ENCODE results near the gene NCKAP5.
A peak's percentile ranks its signal among the peaks of the same experiment; 100 is the strongest.

Gene NCKAP5

GRCh38 chr2:133166031-133166430, 402.2 kb downstream of the NCKAP5 start:
- in situ Hi-C loops (cut with MboI; ENCODE audit: low pct_unique_long_range_greater_than_20kb, low sequenced_read_pairs), result no loop called here
- no peak for DNase-seq

DNA sequence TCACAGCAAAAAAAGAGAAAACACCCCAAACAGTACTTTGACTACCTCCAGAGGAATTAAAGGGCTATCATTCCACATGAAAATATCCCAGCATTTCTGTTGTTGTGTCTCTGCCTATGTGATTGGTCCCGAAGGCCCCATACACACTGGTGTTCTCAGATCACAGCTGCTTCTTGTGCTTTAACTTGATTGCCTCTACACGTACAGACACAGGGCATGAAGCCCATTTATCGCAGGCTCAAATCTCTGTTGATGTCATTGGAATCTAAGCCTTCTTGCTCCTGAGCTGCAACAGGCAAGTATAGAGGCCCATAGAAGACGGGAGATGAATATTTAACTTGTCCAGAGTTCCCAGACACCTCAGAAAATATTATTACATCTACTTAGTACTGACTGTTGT, 405.2 kb downstream of the NCKAP5 start:
- in situ Hi-C loops (cut with MboI; ENCODE audit: low pct_unique_long_range_greater_than_20kb, low sequenced_read_pairs), result no loop called here
- no peak for DNase-seq

DNA sequence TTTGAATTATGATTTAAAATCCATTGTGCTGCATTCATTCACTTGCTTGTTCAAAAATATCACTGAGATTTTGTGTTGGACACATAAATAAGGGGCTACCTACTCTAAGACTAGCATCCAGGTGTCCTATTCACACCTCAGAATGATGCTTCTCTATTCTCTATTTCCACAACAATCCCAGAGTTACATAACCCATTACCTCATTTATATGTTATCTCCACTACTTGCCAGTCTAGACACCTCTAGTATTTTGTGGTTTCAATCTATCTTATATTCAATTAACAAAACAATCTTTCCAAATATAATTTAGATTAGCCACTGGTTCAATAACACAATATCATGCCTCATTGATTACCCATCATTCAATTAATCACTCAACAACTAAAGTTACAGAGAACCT, 409.8 kb downstream of the NCKAP5 start:
- in situ Hi-C loops (cut with MboI; ENCODE audit: low pct_unique_long_range_greater_than_20kb, low sequenced_read_pairs), result no loop called here
- no peak for DNase-seq

GRCh38 chr2:133158024-133158423, 410.2 kb downstream of the NCKAP5 start:
- in situ Hi-C loops (cut with MboI; ENCODE audit: low pct_unique_long_range_greater_than_20kb, low sequenced_read_pairs), result no loop called here
- no peak for DNase-seq

DNA sequence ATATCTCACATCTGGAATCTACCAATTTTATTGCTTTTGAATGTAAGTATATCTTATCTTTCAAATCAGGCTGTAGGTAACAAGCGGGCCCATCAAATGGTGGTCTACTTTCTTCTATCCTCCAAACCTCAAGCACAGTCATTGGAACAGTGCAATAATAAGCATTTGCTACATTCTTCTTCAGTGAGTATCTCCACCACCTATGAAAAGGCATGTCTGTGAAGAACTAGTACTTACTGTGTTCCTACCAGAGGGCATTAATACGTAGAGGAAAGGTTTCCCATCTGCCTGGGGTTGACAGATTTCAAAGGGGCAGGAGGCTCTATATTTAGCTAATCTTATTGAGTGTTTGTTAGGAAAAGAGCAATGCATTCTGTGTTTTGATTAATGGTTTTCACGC, 411.1 kb downstream of the NCKAP5 start:
- DNase-seq, result no peak
- in situ Hi-C loops (cut with MboI; ENCODE audit: low pct_unique_long_range_greater_than_20kb, low sequenced_read_pairs), result no loop called here

DNA sequence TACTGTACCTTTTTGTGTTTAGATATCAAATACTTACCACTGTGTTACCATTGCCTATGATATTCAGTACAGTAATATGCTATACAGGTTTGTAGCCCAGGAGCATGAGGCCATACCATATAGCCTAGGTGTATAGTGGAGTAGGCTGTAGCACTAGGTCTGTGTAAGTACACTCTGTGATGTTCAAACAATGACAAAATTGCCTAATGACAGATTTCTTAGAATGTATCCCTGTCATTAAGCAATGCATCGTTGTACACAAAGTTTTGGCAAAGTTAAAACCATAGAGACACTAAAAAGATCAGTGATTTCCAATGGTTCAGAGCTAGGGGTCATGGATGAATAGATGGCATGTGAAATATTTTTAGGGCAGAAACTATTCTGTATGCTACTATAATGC, 415.5 kb downstream of the NCKAP5 start:
- no peak for DNase-seq
- in situ Hi-C loops (cut with MboI; ENCODE audit: low pct_unique_long_range_greater_than_20kb, low sequenced_read_pairs), result no loop called here

DNA sequence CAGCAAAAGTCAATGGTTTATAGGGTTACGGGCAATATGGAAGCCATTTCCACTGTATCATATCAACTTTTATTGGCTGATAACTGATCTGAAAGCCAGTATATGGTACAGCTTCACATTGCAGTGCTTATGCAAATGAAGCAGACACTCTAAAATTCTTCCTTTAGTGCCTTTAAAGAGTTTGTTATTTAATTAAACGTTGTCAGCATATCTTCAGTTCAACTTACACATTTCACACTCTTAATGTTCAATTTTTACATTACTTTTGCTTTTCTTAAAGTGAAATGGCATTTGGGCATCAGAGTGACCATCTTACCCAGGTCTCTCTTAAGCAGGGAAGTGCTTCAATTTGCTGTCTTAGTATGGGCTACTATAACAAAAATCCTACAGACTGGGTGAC, 420.1 kb downstream of the NCKAP5 start:
- DNase-seq, result no peak
- in situ Hi-C loops (cut with MboI; ENCODE audit: low pct_unique_long_range_greater_than_20kb, low sequenced_read_pairs), result no loop called here

DNA sequence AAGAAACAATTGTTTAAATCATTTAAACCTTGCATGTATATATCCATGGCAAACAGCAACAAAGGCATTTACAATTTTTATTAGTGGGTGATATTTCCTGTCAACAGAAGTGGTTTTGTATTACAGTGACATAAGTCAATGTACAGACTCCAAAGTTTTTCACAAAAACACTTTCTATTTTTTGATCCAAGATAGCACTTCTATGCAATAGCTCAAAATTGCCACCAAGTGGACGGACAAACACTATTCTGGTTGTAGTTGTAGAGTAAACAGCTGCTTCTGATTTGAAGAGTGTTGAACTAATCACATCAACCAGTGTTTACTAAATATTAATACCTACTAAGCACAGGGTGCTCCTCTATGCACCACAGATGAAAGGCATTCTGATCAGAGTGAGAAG, 421.4 kb downstream of the NCKAP5 start:
- DNase-seq, result no peak
- in situ Hi-C loops (cut with MboI; ENCODE audit: low pct_unique_long_range_greater_than_20kb, low sequenced_read_pairs), result no loop called here

- in situ Hi-C loops (cut with MboI; ENCODE audit: low pct_unique_long_range_greater_than_20kb, low sequenced_read_pairs), result no loop called here
- no peak for DNase-seq
Measured at GRCh38 chr2:133143645-133144044, 424.6 kb downstream of the NCKAP5 start.

DNA sequence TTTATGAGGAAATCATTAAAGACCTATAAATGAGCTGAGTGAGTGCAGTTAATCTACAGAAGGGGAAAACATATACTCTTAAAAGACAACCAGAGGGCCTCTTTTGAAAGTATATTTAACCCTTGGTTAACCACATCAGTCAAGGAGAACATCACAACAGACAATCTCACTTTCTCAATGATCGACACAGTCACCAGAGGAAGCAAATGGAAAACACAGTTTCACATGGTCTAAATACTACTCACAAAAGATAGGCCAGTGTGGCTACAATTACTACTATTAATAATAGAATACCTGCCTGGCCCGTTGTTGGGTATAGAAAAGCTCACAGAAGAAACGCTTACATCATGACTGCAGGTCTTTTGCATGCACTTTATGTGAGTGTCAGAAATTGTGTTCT, 426.2 kb downstream of the NCKAP5 start:
- no peak for DNase-seq

DNA sequence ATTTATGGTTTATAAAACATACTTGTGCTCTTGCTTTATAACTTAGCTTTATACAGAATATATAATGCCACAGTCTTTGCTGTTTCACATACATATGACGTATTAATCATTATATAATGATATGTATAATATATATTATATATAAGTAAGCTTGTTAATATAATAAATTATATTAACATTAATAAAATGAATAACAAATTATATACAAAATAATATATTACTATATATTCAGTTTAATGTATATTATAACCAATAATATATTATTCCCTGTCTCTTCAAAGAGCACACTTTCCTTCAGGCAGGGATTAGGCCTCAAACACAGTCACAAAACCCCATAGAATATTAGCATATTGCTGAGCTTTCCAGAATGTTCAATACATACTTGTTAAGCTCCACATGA, 427.6 kb downstream of the NCKAP5 start:
- in situ Hi-C loops (cut with MboI; ENCODE audit: low pct_unique_long_range_greater_than_20kb, low sequenced_read_pairs), result no loop called here

More for the DNA sequence above, 426.2 kb downstream of the NCKAP5 start:
- in situ Hi-C loops (cut with MboI; ENCODE audit: low pct_unique_long_range_greater_than_20kb, low sequenced_read_pairs), result no loop called here

DNA sequence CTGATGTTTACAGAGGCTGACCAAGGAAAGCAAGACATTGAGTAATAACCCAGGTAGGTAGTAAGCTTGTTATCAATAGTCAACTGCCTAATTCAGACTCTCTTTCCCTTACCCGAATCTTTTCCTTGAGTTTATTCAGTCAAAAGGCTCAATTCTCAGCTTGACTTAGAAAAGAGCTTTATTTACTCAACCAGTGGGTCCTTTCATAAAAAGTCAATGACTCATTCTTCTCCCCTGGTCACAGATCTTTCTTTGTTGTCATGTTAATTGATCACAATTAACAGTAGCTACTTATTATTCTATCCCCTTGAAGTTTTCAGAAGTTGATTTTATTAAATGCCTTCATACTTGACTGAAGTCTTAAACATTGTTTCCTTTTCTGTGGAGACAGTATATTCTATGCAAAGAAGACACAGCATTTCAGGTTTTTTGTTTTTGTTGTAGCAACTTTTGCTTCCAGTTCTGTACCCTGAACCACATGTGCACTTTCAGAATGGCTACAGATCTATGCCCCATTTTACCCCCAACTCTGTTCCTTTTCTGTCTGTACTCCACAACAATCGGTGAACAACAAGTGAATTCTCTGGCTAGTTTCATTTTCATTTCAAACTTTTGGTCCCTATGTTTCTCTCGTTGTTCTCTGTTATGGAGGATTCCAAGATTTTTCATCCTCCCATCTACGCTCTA, 428.3 kb downstream of the NCKAP5 start:
- in situ Hi-C loops (cut with MboI; ENCODE audit: low pct_unique_long_range_greater_than_20kb, low sequenced_read_pairs), result no loop called here
- DNase-seq, result no peak

More for the DNA sequence above, 427.6 kb downstream of the NCKAP5 start:
- no peak for DNase-seq

GRCh38 chr2:133138693-133139092, 429.6 kb downstream of the NCKAP5 start:
- DNase-seq, result no peak
- in situ Hi-C loops (cut with MboI; ENCODE audit: low pct_unique_long_range_greater_than_20kb, low sequenced_read_pairs), result no loop called here

DNA sequence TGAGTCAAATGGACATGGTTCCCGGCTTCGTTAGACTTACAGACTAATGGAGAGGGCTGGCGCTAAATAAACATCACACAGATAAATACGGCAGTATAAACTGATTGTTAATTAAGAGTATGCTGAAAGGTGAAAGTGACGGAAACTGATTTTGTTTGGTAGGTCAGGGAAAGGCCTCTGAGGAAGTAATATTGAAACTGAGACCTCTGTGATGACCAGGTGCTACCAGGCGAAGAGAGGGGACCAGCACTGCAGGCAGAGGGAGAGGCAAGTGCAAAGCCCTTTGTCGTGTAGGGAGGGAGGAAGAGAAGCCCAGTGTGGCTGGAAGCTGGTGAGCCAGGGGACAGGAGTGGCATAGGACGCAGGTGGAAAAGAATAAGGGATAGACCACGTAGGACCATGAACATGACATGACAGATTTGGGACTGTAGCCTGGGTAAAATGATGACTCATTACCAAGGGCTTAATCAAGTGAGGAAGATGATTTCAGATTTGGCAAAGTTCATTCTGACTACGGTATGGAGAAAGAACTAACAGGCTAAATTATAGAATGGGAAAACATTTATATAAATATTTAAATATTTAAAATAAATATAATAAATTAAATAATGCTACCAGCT, 433.1 kb downstream of the NCKAP5 start:
- in situ Hi-C loops (cut with MboI; ENCODE audit: low pct_unique_long_range_greater_than_20kb, low sequenced_read_pairs), result no loop called here
- no peak for DNase-seq

GRCh38 chr2:133130548-133131246, 437.6 kb downstream of the NCKAP5 start:
- peak; percentile 13 for DNase-seq
- in situ Hi-C loops (cut with MboI; ENCODE audit: low pct_unique_long_range_greater_than_20kb, low sequenced_read_pairs), result no loop called here

DNA sequence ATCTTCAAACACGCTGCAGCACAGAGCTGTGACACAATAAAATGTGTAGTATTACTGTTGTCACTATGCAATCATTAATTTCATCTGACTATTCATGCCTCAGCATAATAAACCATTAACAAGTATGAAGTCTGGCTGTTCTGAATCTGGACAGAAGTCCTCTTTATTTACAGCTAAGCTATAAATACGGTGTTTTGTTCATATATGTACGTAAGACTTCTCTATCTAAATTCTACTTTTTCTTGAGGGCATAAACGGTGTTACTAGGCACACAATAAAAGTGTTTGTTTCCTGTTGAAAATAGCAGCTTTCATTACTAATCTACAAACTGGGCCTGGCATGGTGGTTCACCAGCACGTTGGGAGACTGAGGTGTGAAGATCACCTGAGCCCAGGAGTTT, 443.8 kb downstream of the NCKAP5 start:
- in situ Hi-C loops (cut with MboI; ENCODE audit: low pct_unique_long_range_greater_than_20kb, low sequenced_read_pairs), result no loop called here
- DNase-seq, result no peak

DNA sequence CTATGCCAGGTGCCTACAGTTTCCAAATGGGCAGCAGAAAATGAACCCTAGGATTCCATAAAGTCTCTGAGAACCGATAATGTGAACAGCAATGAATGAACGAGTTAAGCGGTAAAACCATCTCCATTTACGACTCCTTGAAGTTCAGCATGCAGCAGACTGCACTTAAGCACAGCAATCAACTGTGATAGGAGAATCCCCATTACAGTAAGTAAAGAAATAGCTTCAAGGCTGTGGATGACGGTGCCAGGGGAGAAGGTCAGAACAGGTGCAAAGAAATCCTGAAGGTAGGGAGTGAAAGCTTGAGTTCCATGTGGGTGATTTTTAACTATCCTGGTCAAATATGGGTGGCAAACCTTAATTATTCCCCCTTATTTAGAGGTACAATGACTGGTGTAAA, 444.4 kb downstream of the NCKAP5 start:
- no peak for DNase-seq
- in situ Hi-C loops (cut with MboI; ENCODE audit: low pct_unique_long_range_greater_than_20kb, low sequenced_read_pairs), result no loop called here

DNA sequence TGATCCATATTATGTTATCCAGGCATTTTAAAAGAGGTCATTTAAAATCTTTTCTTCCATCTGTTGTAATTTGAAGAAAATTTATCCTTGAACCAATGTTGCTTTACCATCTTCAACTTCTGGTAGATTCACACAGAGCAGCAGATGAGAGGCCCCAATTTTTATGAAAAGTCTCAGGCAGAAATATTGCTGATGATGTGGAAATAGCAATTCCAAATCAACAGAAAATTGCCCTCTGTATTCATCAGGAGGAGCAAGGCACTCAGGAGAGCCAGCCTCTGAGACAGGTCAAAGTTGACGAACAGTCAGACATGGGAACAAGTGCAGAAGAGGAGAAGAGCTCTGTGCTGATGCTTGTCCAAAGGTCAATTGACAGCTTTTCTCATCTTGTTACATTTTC, 444.9 kb downstream of the NCKAP5 start:
- in situ Hi-C loops (cut with MboI; ENCODE audit: low pct_unique_long_range_greater_than_20kb, low sequenced_read_pairs), result no loop called here
- DNase-seq, result no peak

DNA sequence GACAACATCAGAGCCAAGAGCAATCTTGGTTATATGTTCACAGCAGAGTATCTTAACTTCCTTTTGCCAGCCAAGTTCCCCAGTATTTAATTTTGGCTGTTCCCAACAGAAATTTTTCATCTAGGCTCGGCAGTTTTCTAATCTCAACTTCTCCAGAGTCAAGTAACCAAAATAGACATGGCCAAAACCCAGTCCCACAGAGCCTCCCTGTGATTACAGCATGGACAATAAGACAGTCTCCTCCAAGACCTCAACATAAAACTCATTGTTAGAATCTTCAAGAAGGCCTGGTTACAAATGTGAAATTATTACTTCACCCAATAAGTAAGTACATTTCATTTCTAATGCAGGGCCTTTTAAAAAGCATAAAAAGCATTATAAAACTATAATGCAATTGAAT, 445.7 kb downstream of the NCKAP5 start:
- DNase-seq, result no peak
- in situ Hi-C loops (cut with MboI; ENCODE audit: low pct_unique_long_range_greater_than_20kb, low sequenced_read_pairs), result no loop called here

- DNase-seq, result no peak
- in situ Hi-C loops (cut with MboI; ENCODE audit: low pct_unique_long_range_greater_than_20kb, low sequenced_read_pairs), result no loop called here
Measured at GRCh38 chr2:133120310-133120709, 448.0 kb downstream of the NCKAP5 start.

GRCh38 chr2:133110201-133110600, 458.1 kb downstream of the NCKAP5 start:
- in situ Hi-C loops (cut with MboI; ENCODE audit: low pct_unique_long_range_greater_than_20kb, low sequenced_read_pairs), result no loop called here
- DNase-seq, result no peak

All from KBM-7 (cell line).